ENCODE results near the gene TTC21B. TPM values are rescaled to one million over a fixed set of nuclear protein-coding genes. Genes with fewer than 3 reads are reported as not detected.
A peak's percentile ranks its signal among the peaks of the same experiment; 100 is the strongest.

TTC21B gene
- total RNA-seq = 1 to 10 TPM; 4.7 to 8.9 (median 7.2) TPM
- long read RNA-seq, partial matches to known transcripts = 0 of 2 reads
- long read RNA-seq, other reads (novel, unspliced or antisense) = 0 of 2 reads

DNA sequence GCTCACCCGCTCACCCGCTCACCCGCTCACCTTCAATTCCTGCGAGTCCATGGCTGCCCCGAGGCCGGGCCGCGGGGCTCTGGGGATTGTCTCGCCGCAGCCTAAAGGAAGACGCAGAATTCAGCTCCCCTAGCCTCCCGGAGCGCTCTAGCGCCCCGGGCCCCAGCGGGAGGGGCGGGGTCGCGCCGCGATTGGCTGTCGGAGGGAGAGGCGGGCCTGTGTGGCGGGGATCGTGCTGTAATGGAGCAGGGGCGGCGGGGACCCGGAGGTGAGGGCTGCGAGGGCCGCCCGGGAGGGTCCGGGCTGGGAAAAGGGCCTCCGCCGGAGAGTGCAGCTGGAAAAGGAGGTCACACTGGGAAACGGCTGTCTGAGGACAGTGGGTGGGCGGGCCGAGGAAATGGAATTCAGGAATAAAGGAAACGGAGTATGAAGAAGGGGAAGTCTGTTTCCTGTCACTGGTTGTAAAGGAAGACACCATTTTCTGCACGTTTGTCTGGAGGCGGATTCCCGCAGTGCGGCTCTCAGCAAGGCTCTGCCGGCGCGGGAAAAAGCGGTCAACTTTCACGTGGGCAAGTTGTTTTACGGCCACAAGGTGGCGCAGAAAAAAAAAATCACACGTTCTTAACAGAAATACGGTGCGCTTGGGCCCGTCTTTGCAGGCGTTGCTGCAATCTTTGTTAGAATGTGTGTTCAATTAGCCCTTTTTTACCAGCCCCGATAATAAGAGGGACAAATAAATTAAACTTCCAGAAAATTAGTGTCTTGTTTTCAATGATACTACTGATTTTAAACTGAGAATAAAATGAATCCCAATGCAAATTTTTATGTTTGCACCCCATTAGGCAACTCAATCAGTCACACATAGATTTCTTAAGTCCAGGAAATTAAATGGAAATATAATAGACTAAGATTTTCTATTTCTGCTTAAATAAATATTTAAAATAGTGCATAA is at the start of gene TTC21B:
Gene TTC21B (minus strand): TSS at position 122 of the 952 bp plus-strand sequence. CDS start 71 bp downstream, at position 51.
- H3K36me3 ChIP-seq = no peaks in the 10 kb centered on the region
- ATAC-seq = peak; percentile 96 to 99 (median 98)
- intact Hi-C loops (cut with DNase I) = loop anchor here in 1 of 2 donors (10.0 kb wide), 1 partner anchor 171 kb away; the partner anchor contains the start of gene SCN1A
- 0% methylated on average over 43 of the region's 55 CpGs for WGBS (ENCODE audit: insufficient coverage, low coverage, low lambda C conversion rate, missing lambda C conversion rate)
- H3K4me1 ChIP-seq = peaks cover 0 to 13% (median 3%) of the 10 kb centered on the region in 4 donors
- no peaks in the 10 kb centered on the region for H3K9me3 ChIP-seq
- H3K4me3 ChIP-seq = peak within 1 kb of the TSS; percentile 71 to 79 (median 75)
- H3K27ac ChIP-seq = peak within 1 kb of the TSS; percentile 75 to 87 (median 87)
- H3K27me3 ChIP-seq = no peaks in the 10 kb centered on the region
- TF ChIP-seq, protein P1, sequence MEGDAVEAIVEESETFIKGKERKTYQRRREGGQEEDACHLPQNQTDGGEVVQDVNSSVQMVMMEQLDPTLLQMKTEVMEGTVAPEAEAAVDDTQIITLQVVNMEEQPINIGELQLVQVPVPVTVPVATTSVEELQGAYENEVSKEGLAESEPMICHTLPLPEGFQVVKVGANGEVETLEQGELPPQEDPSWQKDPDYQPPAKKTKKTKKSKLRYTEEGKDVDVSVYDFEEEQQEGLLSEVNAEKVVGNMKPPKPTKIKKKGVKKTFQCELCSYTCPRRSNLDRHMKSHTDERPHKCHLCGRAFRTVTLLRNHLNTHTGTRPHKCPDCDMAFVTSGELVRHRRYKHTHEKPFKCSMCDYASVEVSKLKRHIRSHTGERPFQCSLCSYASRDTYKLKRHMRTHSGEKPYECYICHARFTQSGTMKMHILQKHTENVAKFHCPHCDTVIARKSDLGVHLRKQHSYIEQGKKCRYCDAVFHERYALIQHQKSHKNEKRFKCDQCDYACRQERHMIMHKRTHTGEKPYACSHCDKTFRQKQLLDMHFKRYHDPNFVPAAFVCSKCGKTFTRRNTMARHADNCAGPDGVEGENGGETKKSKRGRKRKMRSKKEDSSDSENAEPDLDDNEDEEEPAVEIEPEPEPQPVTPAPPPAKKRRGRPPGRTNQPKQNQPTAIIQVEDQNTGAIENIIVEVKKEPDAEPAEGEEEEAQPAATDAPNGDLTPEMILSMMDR (IDR thresholded peaks at IDR 0.05) = peak; percentile 72 to 88 (median 82)
- peak; percentile 86 for TF ChIP-seq POLR2A (IDR thresholded peaks at IDR 0.05)
- DNase-seq = peak; percentile 97

DNA sequence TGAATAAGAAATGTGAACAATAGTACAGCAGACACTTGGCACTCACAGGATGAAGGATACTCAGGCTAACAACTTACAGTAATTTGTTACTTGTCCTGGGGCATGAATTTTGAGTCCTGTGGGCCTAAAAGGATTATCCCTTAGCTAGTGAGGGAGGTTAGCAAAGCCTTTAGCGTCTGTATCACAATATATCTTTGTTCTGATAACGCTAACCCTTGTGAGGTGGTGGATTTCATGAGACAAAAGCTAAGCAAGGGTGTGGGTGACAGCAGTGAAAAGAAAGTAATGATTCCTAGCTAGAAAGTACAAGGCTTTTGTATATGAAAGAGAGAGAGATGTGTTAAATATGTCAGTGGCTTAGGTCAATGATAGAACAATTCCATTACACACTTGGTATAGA is 46.8 kb upstream of the TTC21B start:
- 67% methylated on average over 2 of the region's 2 CpGs for WGBS (ENCODE audit: insufficient coverage, low coverage, low lambda C conversion rate, missing lambda C conversion rate)
- no peak for DNase-seq
- Histone ChIP-seq H3K27ac (no peak overlapping the region), H3K4me3 (no peak overlapping the region), H3K36me3 (no peaks in the 10 kb centered on the region), H3K27me3 (no peaks in the 10 kb centered on the region), H3K9me3 (no peaks in the 10 kb centered on the region), H3K4me1 (no peaks in the 10 kb centered on the region)
- no peak for TF ChIP-seq POLR2A (IDR thresholded peaks at IDR 0.05)
- TF ChIP-seq, protein P1 (IDR thresholded peaks at IDR 0.05) = no peak
- intact Hi-C loops (cut with DNase I) = no loop called here
- no peak for ATAC-seq

DNA sequence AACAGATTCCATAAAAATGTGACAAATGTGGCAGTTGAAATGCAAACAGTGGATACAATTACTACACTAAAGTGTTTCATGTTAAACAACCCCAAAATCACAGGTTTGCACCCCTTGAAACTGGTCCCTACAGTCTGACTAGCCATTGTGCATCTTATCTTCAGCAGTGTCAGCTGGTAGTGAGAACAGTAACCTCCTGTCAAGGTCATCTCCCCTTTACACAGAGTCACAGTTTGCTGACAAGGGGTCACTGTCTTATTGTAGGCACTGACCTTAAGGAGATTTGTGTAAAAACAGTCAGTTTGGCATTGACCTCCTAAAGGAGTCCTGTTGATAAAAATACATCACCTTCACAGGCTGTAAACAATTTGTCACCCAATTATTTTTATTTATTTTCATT is 37.3 kb upstream of the TTC21B start:
- DNase-seq = no peak
- Histone ChIP-seq H3K4me3 (no peak overlapping the region), H3K27ac (no peak overlapping the region), H3K9me3 (no peaks in the 10 kb centered on the region), H3K27me3 (no peaks in the 10 kb centered on the region), H3K36me3 (no peaks in the 10 kb centered on the region), H3K4me1 (no peaks in the 10 kb centered on the region)
- intact Hi-C loops (cut with DNase I) = no loop called here
- no peak for ATAC-seq
- no peak for TF ChIP-seq POLR2A (IDR thresholded peaks at IDR 0.05)
- TF ChIP-seq, protein P1 (IDR thresholded peaks at IDR 0.05) = no peak

DNA sequence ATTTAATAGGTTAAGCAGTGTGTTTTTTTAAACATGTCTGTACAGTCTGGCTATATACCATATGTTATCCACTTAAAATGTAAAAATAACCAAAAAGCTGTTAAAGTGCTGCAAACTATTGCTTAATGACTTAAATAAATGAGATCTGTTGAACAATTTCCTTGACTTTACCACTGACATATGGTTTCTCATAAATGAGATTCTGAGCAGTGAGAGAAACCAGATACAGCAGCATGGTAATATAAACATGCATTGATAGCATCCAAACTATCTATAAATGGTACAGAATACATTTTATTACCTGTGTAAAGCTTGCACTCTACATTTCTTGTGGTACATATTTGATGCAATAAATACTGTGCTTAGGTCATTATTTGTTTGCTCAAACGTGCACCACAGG is 36.3 kb upstream of the TTC21B start:
- Histone ChIP-seq H3K36me3 (no peaks in the 10 kb centered on the region), H3K4me3 (no peak overlapping the region), H3K9me3 (no peaks in the 10 kb centered on the region), H3K27ac (no peak overlapping the region), H3K4me1 (no peaks in the 10 kb centered on the region), H3K27me3 (no peaks in the 10 kb centered on the region)
- DNase-seq = no peak
- intact Hi-C loops (cut with DNase I) = no loop called here
- WGBS (ENCODE audit: insufficient coverage, low coverage, low lambda C conversion rate, missing lambda C conversion rate) = 6% methylated on average over 1 of the region's 1 CpG
- TF ChIP-seq POLR2A (IDR thresholded peaks at IDR 0.05) = no peak
- TF ChIP-seq, protein P1 (IDR thresholded peaks at IDR 0.05) = no peak
- no peak for ATAC-seq
